OCI-LY3 (cell line): ENCODE measurements around the gene SFSWAP.

Source experiments
- EZH2phosphoT487 ChIP-seq: fragments of 200-600 bp; shearing (Covaris generic); IDR thresholded peaks from 2 replicates; pipeline ENCODE4 v1.6.1; 2018; ENCODE audit warnings: antibody characterized with exemption, mixed run types, low read depth
- TF ChIP-seq, protein P1 (sequence below): fragments of 200-600, 300-600 bp; sonication (generic); IDR thresholded peaks from 2 replicates; pipeline ENCODE4 v1.5.1; 2014; ENCODE audit warnings: antibody characterized with exemption, low read length, low read depth

- TF ChIP-seq, protein P1, sequence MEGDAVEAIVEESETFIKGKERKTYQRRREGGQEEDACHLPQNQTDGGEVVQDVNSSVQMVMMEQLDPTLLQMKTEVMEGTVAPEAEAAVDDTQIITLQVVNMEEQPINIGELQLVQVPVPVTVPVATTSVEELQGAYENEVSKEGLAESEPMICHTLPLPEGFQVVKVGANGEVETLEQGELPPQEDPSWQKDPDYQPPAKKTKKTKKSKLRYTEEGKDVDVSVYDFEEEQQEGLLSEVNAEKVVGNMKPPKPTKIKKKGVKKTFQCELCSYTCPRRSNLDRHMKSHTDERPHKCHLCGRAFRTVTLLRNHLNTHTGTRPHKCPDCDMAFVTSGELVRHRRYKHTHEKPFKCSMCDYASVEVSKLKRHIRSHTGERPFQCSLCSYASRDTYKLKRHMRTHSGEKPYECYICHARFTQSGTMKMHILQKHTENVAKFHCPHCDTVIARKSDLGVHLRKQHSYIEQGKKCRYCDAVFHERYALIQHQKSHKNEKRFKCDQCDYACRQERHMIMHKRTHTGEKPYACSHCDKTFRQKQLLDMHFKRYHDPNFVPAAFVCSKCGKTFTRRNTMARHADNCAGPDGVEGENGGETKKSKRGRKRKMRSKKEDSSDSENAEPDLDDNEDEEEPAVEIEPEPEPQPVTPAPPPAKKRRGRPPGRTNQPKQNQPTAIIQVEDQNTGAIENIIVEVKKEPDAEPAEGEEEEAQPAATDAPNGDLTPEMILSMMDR: no peak
- no peak for TF ChIP-seq EZH2phosphoT487
These were observed 24.2 kb downstream of the SFSWAP start for GRCh38 chr12:131735153-131735456.
